ENCODE data around the gene LMO4.
A peak's percentile ranks its signal among the peaks of the same experiment; 100 is the strongest.

The LMO4 gene

DNA sequence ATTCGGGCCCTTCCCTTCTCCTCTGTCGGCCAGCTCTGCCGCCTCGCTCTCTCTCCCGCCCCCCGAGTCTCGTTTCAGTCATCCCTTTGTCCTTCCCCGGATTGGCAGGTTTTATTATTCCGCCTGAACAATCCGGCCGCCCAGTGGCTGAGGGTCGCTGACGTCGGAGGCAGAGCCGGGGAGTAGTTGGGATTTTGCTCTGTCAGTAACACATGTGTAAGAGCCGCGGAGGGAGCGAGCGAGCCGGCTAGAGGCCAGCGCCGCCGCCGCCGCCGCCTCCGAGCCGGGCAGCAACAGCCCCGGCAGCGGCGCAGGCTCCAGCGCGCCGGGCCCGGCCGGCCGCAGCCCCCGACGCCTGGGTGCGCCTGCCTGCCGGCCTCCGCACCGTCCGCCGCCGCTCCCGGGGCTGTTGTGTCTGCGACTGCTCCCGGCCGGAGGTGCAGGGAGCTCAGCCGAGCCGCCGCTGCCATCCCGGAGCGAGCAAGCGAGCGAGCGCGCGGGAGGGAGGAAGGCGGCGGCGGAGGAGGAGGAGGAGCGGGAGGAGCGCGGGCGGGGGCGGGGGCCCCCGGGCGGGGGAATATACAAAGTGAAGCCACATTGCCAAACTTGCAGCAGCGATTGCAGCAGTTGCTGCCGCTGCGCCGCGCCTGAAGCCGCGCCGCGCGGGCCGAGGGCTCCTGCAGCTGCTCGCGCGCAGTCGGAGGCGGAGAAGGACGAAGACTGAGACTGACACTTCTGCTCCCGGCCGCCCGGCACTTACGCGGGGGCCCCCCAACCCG is at the start of gene LMO4:
TSS of gene LMO4 (plus strand) at position 609 of the 779 bp plus-strand sequence. CDS start 3,136 bp downstream, outside the sequence.
- peak; percentile 99 for DNase-seq

- no peak for DNase-seq
These were observed 49.2 kb upstream of the LMO4 start for GRCh38 chr1:87279536-87279875.

- peak; percentile 72 for DNase-seq
These were observed 48.6 kb upstream of the LMO4 start for GRCh38 chr1:87279966-87280535.

DNA sequence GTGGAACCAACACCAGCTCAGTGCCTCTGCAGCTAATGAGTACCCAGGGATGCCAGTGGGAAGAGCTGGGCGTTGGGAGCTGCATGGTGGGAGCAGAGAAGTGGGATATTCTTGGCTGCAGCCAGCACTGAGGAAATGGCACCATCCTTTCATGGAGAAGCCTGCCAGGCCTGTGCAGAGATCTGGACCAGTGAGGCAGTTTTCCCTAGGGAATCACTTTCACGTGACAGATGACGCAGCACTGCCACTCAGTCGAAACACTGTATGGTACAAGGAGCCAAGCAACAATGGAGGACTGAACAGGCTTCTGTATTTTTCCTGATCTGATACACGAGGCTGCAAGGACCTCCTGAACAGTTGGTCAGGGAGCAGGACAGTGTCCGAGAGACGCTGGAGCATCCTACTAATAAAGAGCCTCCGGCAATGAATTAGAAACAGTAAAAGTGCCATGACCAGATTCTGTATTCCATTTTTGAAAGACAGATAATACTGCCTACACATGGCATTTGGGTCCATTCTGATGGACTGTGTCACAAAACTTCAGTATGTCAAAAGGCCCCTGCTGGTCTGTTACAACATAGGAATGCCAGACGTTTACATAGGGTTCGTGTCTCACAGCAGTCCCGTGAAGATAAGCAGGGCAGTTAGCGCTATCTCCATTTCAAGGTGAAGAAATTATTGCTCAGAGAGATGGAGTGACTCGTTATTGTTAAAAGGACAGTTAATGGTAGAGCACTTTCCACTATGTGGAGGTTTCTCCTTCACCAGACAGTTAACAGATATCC is 44.0 kb upstream of the LMO4 start:
- peak; percentile 43 for DNase-seq

DNA sequence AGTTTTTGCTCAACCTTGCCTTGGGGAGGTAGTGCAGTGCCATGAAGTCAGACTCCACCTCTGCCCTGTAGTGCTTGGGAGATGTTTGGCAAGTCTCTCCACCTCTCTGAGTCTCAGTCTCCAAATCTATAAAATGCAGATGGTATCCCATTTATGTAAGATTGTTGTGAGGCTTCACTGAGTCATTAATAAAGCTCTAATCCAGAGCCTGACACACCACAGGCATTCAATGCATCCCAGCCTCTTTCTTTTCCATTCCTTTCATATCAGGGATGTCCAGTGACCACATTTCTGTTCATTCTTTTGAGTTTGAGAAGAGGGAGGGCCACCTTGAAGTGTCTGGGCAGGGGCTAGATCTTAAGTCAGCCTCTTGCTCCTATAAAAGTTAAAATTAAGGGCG is 37.6 kb upstream of the LMO4 start:
- no peak for DNase-seq

GRCh38 chr1:87292684-87293493 is 35.8 kb upstream of the LMO4 start:
- peak; percentile 89 for DNase-seq

DNA sequence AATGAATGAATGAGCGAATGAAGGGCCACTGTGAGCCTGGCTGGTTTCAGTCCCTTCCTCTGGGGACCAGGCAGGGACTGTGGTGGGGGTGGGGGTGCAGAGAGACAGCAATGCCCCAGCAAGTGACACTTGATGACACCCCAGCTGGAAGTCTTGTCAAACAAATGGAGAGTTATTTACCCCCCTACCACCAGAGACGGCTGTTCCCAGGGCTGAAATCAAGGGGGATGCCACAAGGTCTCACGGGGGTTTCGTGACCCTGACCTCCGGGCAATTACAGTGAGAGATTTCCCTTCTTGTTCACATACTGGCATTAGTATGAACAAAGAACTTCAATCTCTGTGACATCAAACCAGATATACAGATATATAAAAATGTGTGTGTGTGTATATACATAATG is 34.0 kb upstream of the LMO4 start:
- DNase-seq = no peak

- DNase-seq = no peak
These were observed 33.1 kb upstream of the LMO4 start for GRCh38 chr1:87295445-87296110.

- no peak for DNase-seq
These were observed 32.5 kb upstream of the LMO4 start for GRCh38 chr1:87296206-87296605.

DNA sequence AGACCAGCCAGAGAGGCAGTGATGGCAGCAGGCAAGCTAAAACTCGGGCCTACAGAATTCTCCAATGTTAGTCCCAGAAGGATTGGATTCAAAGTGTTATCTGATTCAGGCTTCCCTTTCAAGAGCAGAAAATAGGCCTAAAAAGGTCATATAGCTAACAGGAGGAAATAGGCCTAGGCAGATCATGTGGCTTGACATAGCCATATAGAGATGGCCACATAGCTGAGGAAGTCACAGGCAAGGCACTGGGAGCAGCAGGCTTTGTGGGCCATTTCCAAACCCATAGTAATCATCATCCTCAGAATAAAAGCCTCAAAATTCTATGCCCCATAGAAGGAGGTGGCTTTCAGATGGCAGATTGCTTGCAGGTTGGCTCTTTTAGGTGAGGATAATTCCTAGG is 29.0 kb upstream of the LMO4 start:
- DNase-seq = no peak

- DNase-seq = no peak
These were observed 28.1 kb upstream of the LMO4 start for GRCh38 chr1:87300628-87301027.

DNA sequence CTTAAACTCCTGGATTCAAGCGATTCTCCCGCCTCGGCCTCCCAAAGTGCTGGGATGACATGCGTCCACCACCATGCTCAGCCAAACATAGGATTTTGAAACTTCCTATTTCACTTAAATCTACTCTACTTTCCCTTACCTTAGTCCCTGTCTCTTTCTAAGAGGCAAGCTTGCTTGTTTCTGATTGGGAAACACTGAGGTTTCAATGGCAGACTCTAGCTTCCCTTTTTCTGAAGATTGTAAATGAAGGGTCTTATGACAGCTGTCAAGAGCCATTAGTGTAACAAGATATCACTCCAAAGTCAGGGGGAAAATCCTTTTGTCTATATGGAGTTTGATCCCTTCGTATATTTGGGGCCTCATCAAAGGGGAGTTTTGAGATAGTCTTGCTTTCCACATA is 23.5 kb upstream of the LMO4 start:
- peak; percentile 81 for DNase-seq

GRCh38 chr1:87305762-87306161 is 22.9 kb upstream of the LMO4 start:
- DNase-seq = peak; percentile 49

DNA sequence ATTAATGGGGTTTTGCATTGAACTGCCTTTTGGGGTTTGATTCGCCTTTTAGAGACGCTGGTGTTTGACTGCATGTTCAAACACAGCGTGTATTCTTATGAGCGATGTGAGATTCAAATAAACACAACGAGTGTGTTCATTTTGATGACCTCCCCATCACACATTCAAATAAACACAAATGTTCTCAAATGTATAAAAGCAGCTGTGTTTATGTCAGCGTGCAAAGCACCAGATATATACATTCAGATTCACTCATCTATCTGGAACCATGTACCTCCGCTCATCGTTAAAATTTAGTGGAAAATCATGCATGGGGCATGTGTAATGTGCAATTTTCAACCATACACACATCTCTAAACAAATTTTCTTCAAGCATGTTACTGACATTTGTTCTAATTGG is 21.4 kb upstream of the LMO4 start:
- DNase-seq = no peak

DNA sequence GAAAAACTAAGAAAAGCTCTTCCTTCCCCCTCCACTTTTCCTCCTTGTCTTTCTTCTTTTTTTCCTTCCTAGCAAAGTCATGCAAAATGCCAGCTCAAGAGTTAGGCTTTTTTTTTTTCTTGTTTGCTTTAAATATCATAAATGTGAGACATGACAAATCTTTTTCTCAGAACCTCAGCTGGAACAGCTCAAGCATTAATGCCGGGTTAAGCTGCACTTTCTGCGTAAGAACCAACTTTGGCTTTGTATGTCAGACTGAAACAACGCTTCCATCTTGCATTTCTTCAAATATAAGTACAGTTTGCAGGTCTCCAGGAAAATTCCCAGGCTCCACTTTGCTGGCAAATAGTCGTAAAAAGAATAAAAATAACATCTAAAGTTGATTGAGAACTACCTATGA is 20.7 kb upstream of the LMO4 start:
- DNase-seq = no peak

- no peak for DNase-seq
These were observed 14.6 kb upstream of the LMO4 start for GRCh38 chr1:87314091-87314490.

GRCh38 chr1:87318056-87318650 is 10.5 kb upstream of the LMO4 start:
- DNase-seq = no peak

GRCh38 chr1:87318806-87319205 is 9.9 kb upstream of the LMO4 start:
- DNase-seq = no peak

GRCh38 chr1:87325982-87326738 is 2.5 kb upstream of the LMO4 start:
- peak; percentile 76 for DNase-seq

DNA sequence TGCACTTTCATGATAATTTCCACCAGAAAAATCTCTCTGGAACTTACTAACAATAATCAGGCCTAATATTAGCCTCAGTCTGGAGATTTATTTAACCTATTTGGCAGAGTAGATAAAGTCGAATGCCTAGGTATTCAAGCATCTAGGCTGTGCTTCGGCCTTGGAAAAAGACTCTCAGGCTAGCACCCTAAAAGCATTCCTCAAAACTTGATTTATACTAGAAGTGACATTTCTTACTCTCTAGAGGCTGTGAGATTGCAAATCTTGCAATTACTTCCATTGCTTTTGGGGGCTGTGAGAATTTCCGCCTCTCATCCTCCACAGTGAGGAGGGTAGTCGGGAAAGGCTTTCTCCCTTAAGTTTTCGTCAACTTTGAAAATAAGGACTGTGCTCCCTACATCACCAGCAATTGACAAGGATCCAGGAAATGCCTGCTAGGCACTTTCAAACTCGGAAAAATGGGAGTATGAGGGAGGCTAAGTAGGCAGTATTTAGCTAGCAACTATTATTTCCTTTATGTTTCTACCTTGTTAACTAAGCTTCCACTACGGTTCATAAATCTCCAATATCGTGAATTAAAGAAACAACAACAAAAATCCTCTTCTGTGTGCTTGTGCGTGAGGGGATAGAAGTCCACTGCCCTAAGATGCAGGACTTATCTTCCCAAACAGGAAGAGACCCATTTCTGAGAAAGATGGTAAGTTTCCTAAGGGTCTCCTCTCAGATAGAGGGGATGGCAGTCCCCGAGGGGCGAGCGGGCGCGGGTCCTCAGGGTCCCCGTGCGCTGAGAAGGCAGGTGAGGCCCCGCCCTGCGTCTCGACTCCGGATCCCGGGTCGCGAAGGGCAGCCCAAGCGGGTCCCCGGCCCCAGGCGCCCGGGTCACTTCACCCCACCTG is 1.1 kb upstream of the LMO4 start:
- DNase-seq = no peak

Measured in hematopoietic multipotent progenitor cell treated with erythropoietin and hydrocortisone succinate and interleukin-3 and kit ligand, for 4 days (in vitro differentiated cells).